ENCODE results near the gene IRF3.

IRF3 gene

DNA sequence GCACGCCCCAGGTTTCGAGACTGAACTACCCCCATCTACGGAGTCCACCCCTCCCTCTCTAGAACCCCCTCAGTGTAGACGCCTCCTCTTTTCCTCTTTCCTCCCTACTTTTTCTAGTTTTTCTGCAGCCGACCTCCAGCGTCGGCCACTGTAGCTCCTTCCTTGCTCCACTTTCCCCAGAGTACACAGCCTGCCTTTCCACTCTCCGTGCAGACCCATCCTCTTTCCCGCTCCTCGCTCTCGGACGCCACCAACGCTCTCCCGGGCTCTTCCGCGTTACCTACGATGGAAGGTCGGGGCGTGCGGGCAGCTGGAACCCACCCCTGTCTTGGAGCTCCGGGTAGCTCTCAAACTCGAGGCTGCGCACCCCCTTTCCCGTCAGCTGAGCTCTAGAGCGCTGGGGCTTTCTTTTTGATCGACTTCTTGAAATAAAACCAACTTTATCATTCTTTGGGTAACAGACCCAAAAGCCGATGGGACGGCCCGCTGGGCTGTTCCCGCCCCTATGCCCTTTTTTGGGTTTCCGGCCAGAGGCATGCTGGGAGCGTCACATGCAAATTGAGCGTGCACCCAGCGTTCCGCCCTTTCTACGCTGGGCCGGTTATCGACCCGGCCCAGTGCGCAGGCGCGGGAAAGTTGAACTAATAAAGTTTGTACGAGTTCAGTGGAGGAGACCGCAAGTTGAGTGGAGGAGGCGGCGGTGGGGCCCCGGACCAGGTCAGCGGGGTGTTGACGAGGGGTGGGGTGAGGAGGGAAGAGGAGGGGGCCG, at the start of gene IRF3, which contains the start of gene BCL2L12:
TSS of gene IRF3 (minus strand) at position 507 of the 769 bp plus-strand sequence. CDS start 1,019 bp downstream, outside the sequence.
TSS of gene BCL2L12 (plus strand) at position 583 of the 769 bp plus-strand sequence. CDS start 760 bp downstream, outside the sequence.
- H3K4me3 ChIP-seq (replicated peaks; ENCODE audit: low read depth, low read length) = peak within 1 kb of the TSS; percentile 79
- no peak for TF ChIP-seq CTCF (IDR thresholded peaks at IDR 0.05; ENCODE audit: low read length, missing control alignments)
- peak; percentile 97 for DNase-seq (ENCODE audit: low read depth)

- no peak for TF ChIP-seq CTCF (IDR thresholded peaks at IDR 0.05; ENCODE audit: low read length, missing control alignments)
- H3K4me3 ChIP-seq (replicated peaks; ENCODE audit: low read depth, low read length) = no peak overlapping the region
- DNase-seq (ENCODE audit: low read depth) = no peak
Measured at GRCh38 chr19:49713236-49713845, 47.7 kb upstream of the IRF3 start.

DNA sequence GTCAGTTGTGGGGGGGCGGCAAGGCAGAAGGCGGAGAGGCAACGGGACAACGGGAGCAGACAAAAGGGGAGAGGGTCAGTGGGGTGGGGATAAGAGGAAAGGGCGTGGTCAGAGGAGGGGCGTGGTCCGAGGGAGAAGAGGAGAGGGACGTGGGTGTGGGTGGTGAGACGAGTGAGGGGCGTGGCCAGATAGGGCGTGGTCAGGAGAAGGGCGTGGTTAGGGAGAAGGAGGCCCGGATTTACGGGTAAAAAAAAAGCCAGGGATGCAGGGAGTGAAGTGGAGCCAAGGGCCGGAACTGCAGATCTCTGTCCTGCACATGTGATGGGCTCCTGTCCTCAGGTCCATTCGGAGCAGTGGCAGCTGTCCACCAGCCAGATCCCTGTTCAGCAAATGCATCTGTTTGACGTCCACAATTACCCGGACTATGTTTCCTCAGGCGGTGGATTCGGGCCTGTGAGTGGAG, 46.8 kb upstream of the IRF3 start:
- no peak overlapping the region for H3K4me3 ChIP-seq (replicated peaks; ENCODE audit: low read depth, low read length)
- peak; percentile 60 for DNase-seq (ENCODE audit: low read depth)
- no peak for TF ChIP-seq CTCF (IDR thresholded peaks at IDR 0.05; ENCODE audit: low read length, missing control alignments)

GRCh38 chr19:49710372-49710951, 44.8 kb upstream of the IRF3 start:
- TF ChIP-seq CTCF (IDR thresholded peaks at IDR 0.05; ENCODE audit: low read length, missing control alignments) = no peak
- peak; percentile 40 for DNase-seq (ENCODE audit: low read depth)
- H3K4me3 ChIP-seq (replicated peaks; ENCODE audit: low read depth, low read length) = no peak overlapping the region

- no peak overlapping the region for H3K4me3 ChIP-seq (replicated peaks; ENCODE audit: low read depth, low read length)
- DNase-seq (ENCODE audit: low read depth) = no peak
- TF ChIP-seq CTCF (IDR thresholded peaks at IDR 0.05; ENCODE audit: low read length, missing control alignments) = no peak
Measured at GRCh38 chr19:49705919-49706318, 40.3 kb upstream of the IRF3 start.

DNA sequence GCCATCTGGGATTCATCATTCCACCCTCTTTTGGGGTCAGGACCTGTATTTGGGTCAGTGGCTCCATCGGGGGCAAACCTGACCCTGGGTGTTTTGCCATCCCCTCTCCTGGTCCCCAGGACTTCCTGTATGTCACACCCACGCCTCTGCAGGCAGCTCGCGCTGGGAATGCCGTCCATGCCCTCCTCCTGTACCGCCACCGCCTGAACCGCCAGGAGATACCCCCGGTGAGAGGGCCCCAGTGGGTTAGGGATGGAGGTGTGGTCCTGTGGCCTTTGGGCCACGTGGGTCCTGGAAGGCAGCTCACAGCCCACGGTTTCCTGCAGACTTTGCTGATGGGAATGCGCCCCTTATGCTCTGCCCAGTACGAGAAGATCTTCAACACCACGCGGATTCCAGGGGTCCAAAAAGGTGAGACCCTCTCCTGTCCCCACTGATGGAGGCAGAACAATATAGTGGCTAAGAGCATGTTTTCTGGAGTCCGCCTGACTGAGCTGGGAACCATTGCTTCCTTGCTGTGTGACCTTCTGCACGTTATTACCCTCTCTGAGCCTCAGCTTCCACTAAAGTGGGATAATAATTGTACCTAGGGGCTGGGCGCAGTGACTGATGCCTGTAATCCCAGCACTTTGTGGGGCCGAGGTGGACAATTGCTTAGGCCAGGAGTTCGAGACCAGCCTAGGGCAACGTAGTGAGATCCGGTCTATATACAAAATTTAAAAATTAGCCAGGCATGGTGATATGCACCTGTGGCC, 39.4 kb upstream of the IRF3 start:
- H3K4me3 ChIP-seq (replicated peaks; ENCODE audit: low read depth, low read length) = no peak overlapping the region
- DNase-seq (ENCODE audit: low read depth) = no peak
- no peak for TF ChIP-seq CTCF (IDR thresholded peaks at IDR 0.05; ENCODE audit: low read length, missing control alignments)

Data from fibroblast of pulmonary artery (primary cell).